Lung (tissue), 12 donors: Measurements from ENCODE around the gene COQ7. TPM values are rescaled to one million over a fixed set of nuclear protein-coding genes. Genes with fewer than 3 reads are reported as not detected.

Source experiments
- ATAC-seq: fragments of 200-7000 bp; cut with Tn5 transposase; one replicate; pipeline ENCODE4 v1.9.1; 2020; ENCODE audit warnings: moderate number of reproducible peaks; ENCODE audit not compliant: insufficient read depth, low FRiP score
- DNase-seq, 3 donors: peaks; one replicate each; pipeline ENCODE4 v3.0.0-alpha.2; 2013 to 2017
- H3K27ac ChIP-seq, 2 donors: one replicate each; pipeline ENCODE4 v1.5.1; 2013; ENCODE audit warnings: mild to moderate bottlenecking in 2 of 2, moderate library complexity in 2 of 2, control low read depth in 1 of 2, inconsistent platforms in 1 of 2, low read depth in 1 of 2, low read length in 1 of 2
- H3K27me3 ChIP-seq, 3 donors: one replicate each; pipeline ENCODE4 v1.5.1; 2013; ENCODE audit warnings: low read length in 2 of 3; ENCODE audit not compliant: control insufficient read depth in 3 of 3, insufficient read depth in 3 of 3
- H3K36me3 ChIP-seq, 4 donors: one replicate each; pipeline ENCODE4 v1.5.1; 2013; ENCODE audit warnings: low read length in 4 of 4, mild to moderate bottlenecking in 1 of 4, moderate library complexity in 1 of 4; ENCODE audit not compliant: control insufficient read depth in 4 of 4, insufficient read depth in 4 of 4
- H3K4me1 ChIP-seq, 5 donors: one replicate each; pipeline ENCODE4 v1.5.1; 2013; ENCODE audit warnings: low read length in 5 of 5, mild to moderate bottlenecking in 2 of 5, moderate library complexity in 1 of 5; ENCODE audit not compliant: control insufficient read depth in 5 of 5, insufficient read depth in 5 of 5
- H3K4me3 ChIP-seq: one replicate; pipeline ENCODE4 v1.5.1; 2013; ENCODE audit warnings: mild to moderate bottlenecking, control low read depth, moderate library complexity
- H3K9ac ChIP-seq, 2 donors: one replicate each; pipeline ENCODE4 v1.5.1; 2013; ENCODE audit warnings: low read length in 2 of 2, control low read depth in 1 of 2; ENCODE audit not compliant: insufficient read depth in 1 of 2
- H3K9me3 ChIP-seq, 4 donors: one replicate each; pipeline ENCODE4 v1.5.1; 2013; ENCODE audit warnings: low read length in 3 of 4, mild to moderate bottlenecking in 1 of 4, moderate library complexity in 1 of 4; ENCODE audit not compliant: control insufficient read depth in 4 of 4, insufficient read depth in 3 of 4
- CTCF ChIP-seq: IDR thresholded peaks from 2 replicates; pipeline ENCODE4 v1.5.1; 2012; ENCODE audit warnings: mild to moderate bottlenecking; ENCODE audit errors: control extremely low read depth, extremely low read depth
- WGBS, 2 donors: extraction: QIAGEN DNeasy Blood & Tissue Kit; methylation state at CpG; one replicate each; pipeline ENCODE4 v1.1.7; 2013; 5-methylcytosine and 5-hydroxymethylcytosine counted together
- polyA plus RNA-seq, 2 donors: library from polyadenylated mRNA; stranded (reverse); fragments of 200-250 nt; gene quantifications; one replicate each; pipeline ENCODE4 v1.2.1, GENCODE V29; 2013
- total RNA-seq, 2 donors: library from RNA; depleted of rRNA in 1 of 2; stranded (reverse); fragments of >200 nt in 1 of 2; gene quantifications; one replicate each; pipeline ENCODE4 v1.2.1, GENCODE V29; 2014 to 2021
- donor health status: control.
- donor health status: control.
- donor health status: Bipolar disorder and iron deficiency.
- donor health status: healthy.
- donor health status: DM: yes; HTN: yes; CAD: no.

COQ7 gene
- total and polyA plus RNA-seq, 4 donors, result 11.1 to 26.2 (median 18.7) TPM

DNA sequence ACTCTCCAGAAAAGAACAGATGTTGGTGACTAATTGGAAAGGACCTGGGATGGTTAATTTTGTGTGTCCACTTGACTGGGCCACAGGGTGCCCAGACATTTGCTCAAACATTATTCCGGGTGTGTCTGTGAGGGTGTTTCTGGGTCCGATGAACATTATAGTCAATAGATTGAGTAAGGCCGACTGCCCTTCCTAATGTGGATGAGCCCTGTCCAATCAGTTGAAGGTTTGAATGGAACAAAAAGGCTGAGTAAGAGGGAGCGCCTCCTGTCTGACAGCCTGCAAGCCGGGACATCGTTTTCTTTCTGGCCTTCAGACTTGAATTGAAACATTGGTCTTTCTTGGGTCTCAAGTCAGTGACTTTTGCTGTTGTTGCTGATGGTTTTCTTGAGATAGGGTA lies 23.5 kb downstream of the COQ7 start:
- DNase-seq (no peak), ATAC-seq (no peak)
- Histone ChIP-seq H3K9ac (no peak overlapping the region), H3K27me3 (no peaks in the 10 kb centered on the region), H3K27ac (no peak overlapping the region), H3K4me1 (peaks cover 0 to 10% (median 0%) of the 10 kb centered on the region in 5 donors), H3K4me3 (no peak overlapping the region), H3K36me3 (no peaks in the 10 kb centered on the region), H3K9me3 (no peaks in the 10 kb centered on the region)
- no peak for TF ChIP-seq CTCF
- WGBS, 2 donors, result 97% methylated on average over 6 of the region's 6 CpGs

- Histone ChIP-seq H3K27ac (peak overlapping the region in 1 of 2 donors; percentile 22), H3K4me1 (peaks cover 0 to 4% (median 0%) of the 10 kb centered on the region in 5 donors), H3K36me3 (no peaks in the 10 kb centered on the region), H3K4me3 (no peak overlapping the region), H3K9ac (no peak overlapping the region), H3K27me3 (no peaks in the 10 kb centered on the region), H3K9me3 (no peaks in the 10 kb centered on the region)
- no peak for TF ChIP-seq CTCF
- no peak for ATAC-seq
- 82 to 84% methylated on average over 2 of the region's 2 CpGs for WGBS, 2 donors
- no peak for DNase-seq
Measured at GRCh38 chr16:19092653-19093410, 25.4 kb downstream of the COQ7 start.

- Histone ChIP-seq H3K9me3 (peaks cover 0 to 1% (median 0%) of the 10 kb centered on the region in 4 donors), H3K4me3 (no peak overlapping the region), H3K27me3 (no peaks in the 10 kb centered on the region), H3K9ac (no peak overlapping the region), H3K36me3 (no peaks in the 10 kb centered on the region), H3K27ac (no peak overlapping the region), H3K4me1 (peaks cover 0 to 4% (median 0%) of the 10 kb centered on the region in 5 donors)
- DNase-seq (no peak), ATAC-seq (no peak)
- 84 to 86% methylated on average over 15 of the region's 15 CpGs for WGBS, 2 donors
- no peak for TF ChIP-seq CTCF
Measured at GRCh38 chr16:19093631-19094541, 26.5 kb downstream of the COQ7 start.
